Right renal cortex interstitium (tissue), 3 donors: Measurements from ENCODE around the gene ONECUT1. TPM values are rescaled to one million over a fixed set of nuclear protein-coding genes. Genes with fewer than 3 reads are reported as not detected.
"Not testable (repeated sequence)": the region's sequence is repeated elsewhere in the genome, so short reads cannot be mapped to it uniquely, and the experiment has no call there.

Source experiments
- DNase-seq, 3 donors: peaks; one replicate each; pipeline ENCODE4 v3.0.0-alpha.2; 2013; ENCODE audit warnings: low read depth in 3 of 3, low spot score in 2 of 3
- polyA plus RNA-seq, 3 donors: library from polyadenylated mRNA; unstranded; fragments of 120-200 nt; gene quantifications; one replicate each; pipeline ENCODE4 v1.2.1, GENCODE V29; 2013; ENCODE audit not compliant: insufficient read length in 3 of 3

The ONECUT1 gene
- polyA plus RNA-seq: under 1 TPM in 2 of 3 donors, not detected in 1; 0.18 to 0.21 TPM

- DNase-seq: no peak
Measured at GRCh38 chr15:52790169-52790708, at the start of gene ONECUT1. Gene ONECUT1, minus strand, starts transcription at chr15:52790336. Its CDS starts 452 bp downstream, at chr15:52789884.

DNA sequence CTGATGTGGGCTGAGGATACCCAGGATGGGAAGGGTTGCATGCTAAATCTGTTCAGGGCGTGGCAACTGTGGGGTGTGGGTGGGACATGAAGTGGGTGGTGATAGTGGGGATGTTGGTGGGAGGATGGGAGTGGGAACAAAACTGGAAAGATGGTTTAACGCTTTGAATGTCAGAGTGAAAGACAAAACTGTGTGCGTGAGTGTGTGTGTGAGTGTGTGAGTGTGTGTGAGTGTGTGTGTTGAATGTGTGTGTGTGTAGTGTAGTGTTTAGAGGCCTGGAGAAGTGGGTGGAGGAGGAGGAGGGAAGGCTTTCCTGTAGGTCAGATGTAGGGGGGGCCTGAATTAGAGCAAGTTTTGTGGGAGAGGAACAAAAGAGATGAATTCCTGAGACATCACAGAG, 44.2 kb upstream of the ONECUT1 start:
- DNase-seq: no peak

DNA sequence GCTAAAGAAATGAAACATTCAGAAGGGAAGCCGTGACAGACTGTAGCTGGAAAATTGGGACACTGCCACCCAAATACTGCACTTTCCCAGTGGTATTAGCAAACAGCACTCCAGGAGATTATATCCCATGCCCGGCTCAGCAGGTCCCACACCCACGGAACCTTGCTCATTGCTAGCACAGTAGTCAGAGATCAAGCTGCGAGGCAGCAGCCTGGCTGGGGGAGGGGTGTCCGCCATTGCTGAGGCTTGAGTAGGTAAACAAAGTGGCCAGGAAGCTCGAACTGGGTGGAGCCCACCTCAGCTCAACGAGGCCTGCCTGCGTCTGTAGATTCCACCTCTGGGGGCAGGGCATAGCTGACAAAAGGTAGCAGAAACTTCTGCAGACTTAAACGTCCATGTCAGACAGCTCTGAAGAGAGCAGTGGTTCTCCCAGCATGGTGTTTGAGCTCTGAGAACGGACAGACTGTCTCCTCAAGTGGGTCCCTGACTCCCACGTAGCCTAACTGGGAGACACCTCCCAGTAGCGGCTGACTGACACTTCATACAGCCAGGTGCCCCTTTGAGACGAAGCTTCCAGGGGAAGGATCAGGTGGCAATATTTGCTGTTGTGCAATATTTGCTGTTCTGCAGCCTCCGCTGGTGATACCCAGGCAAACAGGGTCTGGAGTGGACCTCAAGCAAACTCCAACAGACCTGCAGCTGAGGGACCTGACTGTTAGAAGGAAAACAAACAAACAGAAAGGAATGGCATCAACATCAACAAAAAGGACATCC, 34.2 kb upstream of the ONECUT1 start:
- not testable (repeated sequence) for DNase-seq

DNA sequence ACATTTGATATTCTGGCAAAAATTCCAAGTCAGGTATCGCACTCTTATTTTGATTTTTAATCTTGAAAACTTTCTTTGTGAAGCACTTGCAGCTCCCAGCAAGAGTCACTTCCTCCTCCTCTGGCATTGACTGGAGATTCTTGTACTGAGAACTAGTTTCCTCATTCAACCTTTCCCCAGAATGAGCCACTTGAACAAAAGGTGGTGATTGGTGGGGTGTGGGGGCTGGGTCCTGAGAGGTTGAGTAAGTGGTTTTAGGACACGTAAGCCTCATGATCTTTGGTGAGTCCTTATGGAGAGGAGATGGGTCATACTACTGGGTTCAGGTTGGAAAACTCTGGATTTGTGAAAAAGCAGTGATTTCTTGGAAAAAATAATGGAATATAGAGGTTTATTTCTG, 32.3 kb upstream of the ONECUT1 start:
- no peak for DNase-seq

GRCh38 chr15:52819253-52819652, 29.1 kb upstream of the ONECUT1 start:
- no peak for DNase-seq

- not testable (repeated sequence) for DNase-seq
Measured at GRCh38 chr15:52815899-52816298, 25.8 kb upstream of the ONECUT1 start.

GRCh38 chr15:52808996-52809395, 18.9 kb upstream of the ONECUT1 start:
- no peak for DNase-seq

DNA sequence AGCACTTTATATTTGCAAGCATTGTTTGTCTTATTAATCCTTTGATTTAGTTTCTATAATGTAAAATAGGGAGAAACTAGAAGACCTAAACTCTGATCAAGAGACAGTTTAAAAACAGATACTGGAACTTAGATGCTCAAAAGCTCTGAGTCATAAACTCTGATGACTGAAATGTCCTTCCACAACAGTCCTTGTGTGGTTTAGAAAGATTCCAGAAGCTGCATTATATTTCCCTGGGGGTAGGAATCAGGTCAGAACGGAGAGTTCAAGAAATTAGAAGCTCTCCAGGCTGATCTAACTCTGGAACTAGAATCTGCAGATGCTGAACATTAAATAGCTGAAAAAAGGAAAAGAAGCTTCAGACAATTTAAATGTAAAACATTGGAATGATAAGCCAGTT, 18.3 kb upstream of the ONECUT1 start:
- no peak for DNase-seq

DNA sequence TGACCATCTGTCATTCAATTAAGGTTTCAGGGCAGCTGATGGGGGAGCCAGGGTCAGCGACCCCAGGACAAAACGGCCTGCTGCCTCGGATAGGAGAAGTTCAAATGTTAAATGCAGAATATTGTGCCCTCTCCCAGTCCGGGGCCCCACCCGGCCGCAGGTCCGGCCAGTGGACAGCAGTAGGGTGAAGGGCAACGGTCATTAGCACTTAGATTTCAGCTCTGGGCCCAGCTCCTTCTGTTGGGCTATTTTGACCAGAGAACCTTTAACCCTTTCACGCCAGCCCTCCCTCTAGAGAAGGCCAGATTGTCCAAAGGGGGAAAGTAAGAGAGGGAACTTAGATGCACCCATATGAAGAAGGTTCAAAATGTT, 16.1 kb upstream of the ONECUT1 start:
- no peak for DNase-seq

- no peak for DNase-seq
Measured at GRCh38 chr15:52805351-52806283, 15.5 kb upstream of the ONECUT1 start.

- DNase-seq: no peak
Measured at GRCh38 chr15:52804526-52805081, 14.5 kb upstream of the ONECUT1 start.

GRCh38 chr15:52803467-52804306, 13.6 kb upstream of the ONECUT1 start:
- no peak for DNase-seq

DNA sequence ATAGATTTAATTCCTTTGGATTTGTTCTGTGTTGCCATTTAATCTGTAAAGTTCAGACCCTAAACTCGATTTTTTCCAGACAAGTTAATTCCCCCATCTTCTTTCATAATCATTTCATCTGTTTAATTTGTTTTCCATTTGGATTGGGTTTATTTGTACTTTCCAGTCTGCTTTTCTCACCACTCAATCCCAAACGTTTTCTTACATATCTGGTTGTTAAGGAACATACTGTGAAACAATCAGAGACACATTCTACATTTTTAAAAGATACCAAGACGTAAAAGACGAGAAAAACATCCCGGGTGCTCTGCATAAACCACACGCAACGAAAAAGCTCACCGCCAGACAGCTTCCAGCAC, 13.0 kb upstream of the ONECUT1 start:
- no peak for DNase-seq

GRCh38 chr15:52802110-52802509, 12.0 kb upstream of the ONECUT1 start:
- no peak for DNase-seq

DNA sequence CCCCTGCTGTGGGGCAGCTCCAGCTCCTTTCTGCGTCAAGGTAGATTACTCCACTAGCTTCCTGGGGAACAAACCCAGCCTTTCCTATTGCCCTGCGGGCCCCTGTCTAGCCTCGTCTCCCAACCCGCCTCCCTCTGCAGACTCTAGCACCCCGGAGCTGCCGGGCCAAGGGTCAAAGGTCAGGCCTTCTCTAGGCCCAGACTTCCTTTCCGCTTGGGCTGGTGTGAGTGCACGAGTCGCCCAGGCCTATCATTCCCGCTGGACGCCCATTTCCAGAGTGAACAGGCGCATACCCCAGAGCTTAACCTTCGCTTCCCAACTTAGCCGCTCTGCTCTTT, 11.6 kb upstream of the ONECUT1 start:
- no peak for DNase-seq

DNA sequence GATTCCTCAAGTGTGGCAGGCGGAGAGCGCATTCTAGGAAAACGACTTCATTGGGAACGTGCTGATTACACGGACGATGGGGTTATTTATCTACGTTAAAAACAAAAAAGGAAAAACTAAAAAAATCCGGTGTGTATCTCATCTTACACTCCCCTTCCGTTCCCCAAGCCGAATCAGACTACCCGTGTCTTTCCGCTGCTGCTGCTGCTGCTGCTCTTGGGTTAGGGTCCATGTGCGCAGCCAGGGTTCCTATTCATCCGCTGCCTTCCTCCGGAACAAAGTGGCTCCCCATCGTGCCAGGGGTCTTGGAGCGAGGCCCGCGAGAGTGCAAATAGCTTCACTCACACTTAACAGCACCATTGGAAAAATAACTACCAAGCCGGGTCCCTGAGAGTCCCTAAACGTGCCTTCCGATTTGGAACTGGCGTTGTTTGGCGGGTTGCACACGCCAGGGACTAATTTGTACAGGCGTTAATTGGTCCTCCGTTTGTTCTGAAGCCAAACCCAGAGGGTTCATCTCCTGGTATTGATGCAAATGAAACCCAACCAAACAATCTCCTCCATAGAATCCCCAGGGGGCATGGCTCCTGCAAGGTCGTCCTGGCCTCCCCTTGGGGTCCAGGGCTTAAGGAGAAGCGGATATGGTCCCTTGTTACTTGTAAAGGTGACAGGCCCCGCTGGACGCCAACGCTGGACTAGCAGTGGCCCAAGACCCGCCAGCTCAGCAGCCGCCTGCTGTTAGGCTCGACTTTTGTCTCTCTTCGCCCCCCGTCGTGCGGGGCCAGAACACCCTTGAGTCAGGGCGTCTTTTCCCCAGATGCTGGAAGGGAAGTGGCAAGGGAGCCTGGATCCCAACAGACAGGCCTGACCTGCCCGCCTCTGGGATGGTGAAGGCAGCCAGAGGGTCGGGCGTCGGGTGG, 11.0 kb upstream of the ONECUT1 start:
- no peak for DNase-seq

- DNase-seq: no peak
Measured at GRCh38 chr15:52799145-52799811, 9.1 kb upstream of the ONECUT1 start.

DNA sequence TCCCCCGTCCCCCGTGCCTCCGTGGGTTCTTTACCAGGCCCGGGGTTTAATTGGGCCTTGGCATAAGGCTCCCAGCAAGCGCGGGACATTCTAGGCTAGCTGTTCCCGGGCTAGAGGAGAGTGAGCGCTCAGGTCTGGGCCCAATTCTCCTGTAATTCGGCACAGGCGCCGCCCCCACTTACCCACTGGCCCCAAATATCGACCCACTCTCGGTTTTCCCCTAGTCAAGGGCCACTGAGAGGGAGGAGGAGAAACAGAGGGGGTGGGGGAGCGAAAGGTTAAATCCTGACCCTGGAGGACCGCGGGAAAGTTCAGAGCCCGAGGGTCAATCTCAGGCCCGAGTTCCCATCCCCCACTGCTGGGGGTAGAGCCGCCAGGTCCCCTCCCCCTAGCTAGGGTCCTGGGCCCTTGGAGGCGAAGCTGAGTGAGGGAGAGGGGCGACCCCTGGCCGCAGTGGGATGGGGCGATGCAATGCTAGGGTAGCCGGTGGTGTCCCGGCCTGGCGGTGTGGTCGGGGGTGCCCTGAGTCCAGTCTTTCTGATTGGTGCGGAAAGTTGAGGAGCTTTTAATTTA, 8.5 kb upstream of the ONECUT1 start:
- no peak for DNase-seq
